Measurements from ENCODE around the gene THADA.

THADA gene

GRCh38 chr2:43420389-43420801 is 175.4 kb downstream of the THADA start:
- DNase-seq = no peak
- intact Hi-C loops (cut with DNase I) = no loop called here

DNA sequence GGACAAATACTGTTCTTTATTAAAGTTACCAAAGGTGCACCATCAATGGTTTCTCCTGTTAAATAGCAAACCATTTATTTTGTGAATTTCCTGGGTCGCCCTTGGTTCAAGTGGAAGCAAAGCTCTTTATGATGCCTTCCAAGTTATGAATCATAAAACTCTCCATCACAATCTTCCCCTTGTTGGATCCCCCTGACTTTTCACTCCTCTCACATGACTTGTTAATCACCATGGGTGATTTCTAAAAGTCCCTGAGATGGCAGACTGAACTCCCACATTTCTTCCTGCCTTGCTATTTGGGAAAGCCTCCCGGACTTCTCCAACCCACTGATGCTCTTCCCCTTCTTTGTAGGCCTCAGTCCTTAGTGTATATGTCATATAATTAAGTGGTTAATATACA is 176.0 kb downstream of the THADA start:
- intact Hi-C loops (cut with DNase I) = no loop called here
- DNase-seq = no peak

- intact Hi-C loops (cut with DNase I) = no loop called here
- no peak for DNase-seq
These were observed 176.6 kb downstream of the THADA start for GRCh38 chr2:43419243-43419642.

DNA sequence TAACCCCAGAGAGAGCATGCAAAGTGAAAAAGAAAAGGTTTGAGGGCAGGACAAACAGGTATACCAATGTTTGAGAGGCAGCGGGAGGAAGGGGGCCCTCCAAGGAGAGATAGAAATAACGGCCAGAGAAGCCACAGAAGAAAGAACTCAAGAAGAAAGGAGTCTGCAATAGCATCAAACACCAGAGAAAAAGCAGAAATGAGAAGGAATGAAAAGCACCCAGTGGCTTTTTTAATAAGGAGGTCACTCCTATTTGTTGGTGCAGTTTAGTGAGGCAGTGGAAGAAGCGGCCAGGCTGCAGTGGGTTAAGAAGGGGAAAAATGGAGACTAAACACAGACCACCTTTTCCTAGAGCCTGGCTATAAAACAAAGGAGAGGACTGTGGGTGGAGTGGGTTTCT is 177.2 kb downstream of the THADA start:
- no peak for DNase-seq
- intact Hi-C loops (cut with DNase I) = no loop called here

DNA sequence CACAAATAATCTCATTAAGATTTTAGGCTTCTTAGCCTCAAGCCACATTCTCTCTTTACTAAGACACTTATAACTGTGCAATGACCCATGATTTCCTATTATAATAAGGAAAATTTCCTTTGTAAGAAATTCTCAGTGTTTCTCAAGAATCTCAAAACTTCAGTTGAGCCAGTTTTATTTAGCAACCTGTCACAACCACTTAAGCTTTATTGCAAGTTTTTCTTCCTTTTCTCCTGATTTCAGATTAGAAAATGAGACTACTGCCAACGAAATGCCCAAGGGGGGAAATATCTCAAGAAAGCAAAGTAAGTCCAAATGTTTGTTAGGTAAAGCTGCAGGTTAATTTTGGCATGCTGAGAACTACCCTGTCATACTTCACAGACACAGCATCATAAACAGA is 178.5 kb downstream of the THADA start:
- no peak for DNase-seq
- intact Hi-C loops (cut with DNase I) = no loop called here

- intact Hi-C loops (cut with DNase I) = no loop called here
- no peak for DNase-seq
These were observed 180.2 kb downstream of the THADA start for GRCh38 chr2:43415592-43415991.

DNA sequence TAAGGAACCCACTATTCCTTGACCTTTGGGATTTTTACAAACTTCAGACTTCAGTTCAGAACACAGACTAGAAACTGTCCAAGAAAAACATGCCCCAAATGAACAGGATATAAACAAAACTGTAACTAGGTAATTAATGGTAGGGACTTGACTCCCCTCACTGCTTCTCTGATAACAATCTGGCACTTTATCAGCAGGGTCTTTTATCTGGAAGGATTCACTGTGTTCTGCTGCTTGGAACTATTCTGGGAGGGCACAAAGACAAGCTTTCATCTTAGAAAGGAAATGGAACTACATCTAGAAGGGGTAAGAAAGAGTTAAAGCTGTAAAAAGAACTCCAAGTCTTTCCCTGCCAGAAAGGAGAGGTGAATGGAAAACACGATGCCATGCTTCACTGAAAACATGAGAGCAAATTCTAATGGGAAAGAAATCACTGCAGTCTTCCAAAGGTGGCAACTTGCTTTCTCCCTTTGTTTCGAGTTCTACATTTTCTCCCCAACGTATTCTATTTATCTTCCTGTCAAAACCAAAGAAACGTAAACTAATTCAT is 181.2 kb downstream of the THADA start:
- intact Hi-C loops (cut with DNase I) = no loop called here

DNA sequence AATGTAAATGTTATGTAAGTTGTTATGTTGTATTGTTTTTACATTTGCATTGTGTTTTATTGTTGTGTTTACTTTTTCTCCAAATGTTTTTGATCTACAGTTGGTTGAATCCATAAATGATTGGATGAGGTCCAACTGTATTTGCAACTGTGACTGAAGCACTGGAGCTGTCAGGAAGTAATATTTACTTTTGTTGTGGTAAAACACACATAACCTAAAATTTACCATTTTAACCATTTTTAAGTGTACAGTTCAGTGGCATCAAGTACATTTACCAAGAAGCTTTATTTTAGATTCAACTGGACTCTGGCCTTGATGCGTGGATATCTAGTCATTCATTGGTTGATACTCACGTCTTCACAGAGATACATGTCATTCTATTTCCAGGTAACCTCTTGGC is 181.8 kb downstream of the THADA start:
- no peak for DNase-seq
- intact Hi-C loops (cut with DNase I) = no loop called here

More for the DNA sequence above, 181.2 kb downstream of the THADA start:
- no peak for DNase-seq

- no peak for DNase-seq
- intact Hi-C loops (cut with DNase I) = no loop called here
These were observed 183.6 kb downstream of the THADA start for GRCh38 chr2:43412114-43412753.

DNA sequence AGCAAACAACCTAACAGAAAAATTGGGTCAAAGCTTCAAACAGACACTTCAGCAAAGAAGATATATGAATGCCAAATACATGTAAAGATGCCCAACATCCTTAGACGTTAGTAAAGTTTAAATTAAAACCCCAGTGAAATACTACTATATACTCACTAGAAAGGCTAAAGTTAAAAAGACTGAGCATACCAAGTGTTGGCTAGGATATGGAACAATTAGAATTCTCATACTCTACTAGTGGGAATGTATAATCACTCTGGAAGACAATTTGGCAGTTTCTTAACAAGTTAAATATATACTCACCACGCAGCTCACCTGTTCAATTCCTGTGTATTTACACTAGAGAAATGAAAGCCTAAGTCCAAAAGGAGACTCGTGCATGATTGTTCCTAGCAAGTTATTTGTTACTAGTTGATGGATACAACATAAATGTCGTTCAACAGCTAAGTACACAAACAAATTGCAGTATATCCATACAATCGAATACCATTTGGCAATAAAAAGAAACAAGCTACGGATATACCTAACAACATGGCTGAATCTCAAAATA is 185.7 kb downstream of the THADA start:
- DNase-seq = no peak
- intact Hi-C loops (cut with DNase I) = no loop called here

DNA sequence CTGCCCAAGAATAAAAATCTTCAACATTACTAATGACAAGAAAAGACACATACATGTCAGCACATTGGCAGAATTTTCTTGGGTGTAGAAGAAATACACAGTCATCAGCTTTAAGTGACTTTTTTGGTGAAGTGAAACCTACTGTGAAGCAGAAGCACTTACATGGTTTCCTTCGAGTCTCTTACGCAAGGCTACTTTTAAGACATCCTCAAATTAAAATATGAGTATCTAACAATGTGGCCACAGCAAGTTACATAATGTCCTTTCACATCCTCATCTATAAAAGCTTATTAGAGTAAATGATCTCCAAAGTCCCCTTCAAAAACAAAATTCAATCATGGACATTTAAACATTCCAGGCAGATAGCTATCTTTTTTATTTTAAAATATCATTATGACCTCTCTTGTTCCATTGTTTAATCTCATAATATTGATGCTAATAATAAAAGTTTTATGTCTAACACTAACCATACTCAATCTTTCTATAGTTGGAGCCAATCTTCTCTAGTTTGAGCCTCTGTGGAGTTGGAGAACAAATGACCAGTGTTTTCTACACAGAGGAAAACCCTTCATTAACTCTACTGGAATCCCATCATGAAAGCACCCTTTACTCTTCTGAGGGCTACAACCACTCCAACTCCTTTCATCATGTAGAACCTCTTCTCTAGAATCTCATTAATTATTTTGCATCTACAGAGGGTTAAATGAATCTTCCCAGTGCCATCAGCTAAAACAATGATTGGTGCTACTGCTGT is 187.3 kb downstream of the THADA start:
- intact Hi-C loops (cut with DNase I) = no loop called here

DNA sequence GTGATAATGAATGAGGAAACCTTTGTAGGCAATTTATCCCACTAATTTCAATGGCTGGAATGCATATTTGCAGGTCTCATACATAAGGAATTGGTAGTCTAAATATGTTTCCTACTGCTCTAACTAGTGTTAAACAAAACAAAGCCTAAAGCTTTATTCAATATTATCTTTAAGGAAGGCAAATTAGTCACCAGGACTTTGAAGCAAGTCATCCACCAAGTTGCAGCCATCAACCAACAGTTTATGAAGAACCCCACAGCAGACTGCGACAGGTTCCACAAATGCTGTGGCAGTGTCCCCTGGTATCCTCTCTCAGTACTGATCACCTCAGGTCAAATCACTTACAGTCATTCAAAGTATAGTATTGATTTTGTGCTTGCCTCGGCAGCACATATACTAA is 187.9 kb downstream of the THADA start:
- intact Hi-C loops (cut with DNase I) = no loop called here
- DNase-seq = no peak

More for the DNA sequence above, 187.3 kb downstream of the THADA start:
- DNase-seq = no peak

GRCh38 chr2:43406651-43407279 is 189.1 kb downstream of the THADA start:
- DNase-seq = no peak
- intact Hi-C loops (cut with DNase I) = no loop called here

- intact Hi-C loops (cut with DNase I) = no loop called here
- no peak for DNase-seq
These were observed 190.0 kb downstream of the THADA start for GRCh38 chr2:43405829-43406228.

DNA sequence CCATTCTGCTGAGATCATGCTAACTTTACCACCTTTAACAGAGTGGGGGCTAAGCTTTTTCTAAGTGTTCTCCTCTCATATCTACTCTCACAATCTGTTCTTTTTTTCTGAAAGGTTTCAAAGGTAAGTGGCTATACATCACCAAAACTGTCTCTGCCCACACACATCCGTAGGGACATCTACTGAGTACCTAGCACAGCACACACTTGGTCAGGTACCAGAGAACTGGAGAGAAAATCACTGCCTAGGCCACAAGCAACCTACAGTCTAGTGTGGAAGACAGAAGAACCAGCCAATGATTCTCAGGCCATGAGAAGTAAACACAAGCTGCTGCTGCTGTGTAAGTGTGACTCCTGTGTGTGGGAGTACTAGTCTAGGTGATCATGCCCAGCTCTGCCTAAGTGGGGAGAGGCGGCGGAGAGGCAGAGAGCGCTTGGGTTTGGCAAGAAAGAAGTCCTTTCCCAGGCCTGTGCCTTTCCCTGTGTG is 193.3 kb downstream of the THADA start:
- DNase-seq = peak in 8 of 10 donors; percentile 21 to 92 (median 50)
- intact Hi-C loops (cut with DNase I) = no loop called here

DNA sequence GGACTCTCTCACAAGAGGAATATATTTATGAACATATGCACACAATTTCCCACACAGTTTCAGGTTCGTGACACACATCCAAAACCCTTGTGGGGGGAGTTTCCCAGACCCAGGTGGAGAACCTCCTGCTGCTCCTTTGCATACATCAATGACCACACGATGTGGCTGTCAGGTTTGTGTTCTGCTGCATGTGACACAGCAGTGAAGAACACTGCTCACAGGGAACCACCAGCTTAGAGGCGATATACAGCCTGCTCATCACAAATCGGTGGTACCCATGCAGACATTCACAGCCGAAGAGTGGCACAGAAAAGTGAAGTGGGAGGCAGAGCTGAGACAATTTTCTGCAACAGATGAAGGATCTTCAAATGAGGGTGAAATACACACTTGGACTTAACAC is 193.8 kb downstream of the THADA start:
- DNase-seq = no peak
- intact Hi-C loops (cut with DNase I) = no loop called here

DNA sequence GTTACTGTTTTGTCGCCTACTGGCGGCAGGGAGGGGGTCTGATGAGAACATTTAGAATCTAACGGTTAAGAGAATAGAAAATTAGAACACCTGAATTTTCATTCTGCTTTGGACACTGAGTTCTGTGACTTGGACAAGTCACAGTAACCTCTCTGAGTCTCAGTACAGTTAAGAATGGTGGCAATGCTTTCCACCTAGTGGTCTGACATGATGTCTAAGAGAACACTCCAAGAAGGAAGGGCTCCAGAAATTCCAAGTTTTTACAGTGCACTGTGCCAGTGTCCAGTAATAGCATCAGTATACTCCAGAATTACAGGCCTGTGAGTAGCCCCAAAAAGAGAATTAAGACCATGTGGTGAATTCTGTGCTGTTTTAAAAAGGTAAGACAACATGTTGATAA is 195.3 kb downstream of the THADA start:
- intact Hi-C loops (cut with DNase I) = no loop called here
- no peak for DNase-seq

DNA sequence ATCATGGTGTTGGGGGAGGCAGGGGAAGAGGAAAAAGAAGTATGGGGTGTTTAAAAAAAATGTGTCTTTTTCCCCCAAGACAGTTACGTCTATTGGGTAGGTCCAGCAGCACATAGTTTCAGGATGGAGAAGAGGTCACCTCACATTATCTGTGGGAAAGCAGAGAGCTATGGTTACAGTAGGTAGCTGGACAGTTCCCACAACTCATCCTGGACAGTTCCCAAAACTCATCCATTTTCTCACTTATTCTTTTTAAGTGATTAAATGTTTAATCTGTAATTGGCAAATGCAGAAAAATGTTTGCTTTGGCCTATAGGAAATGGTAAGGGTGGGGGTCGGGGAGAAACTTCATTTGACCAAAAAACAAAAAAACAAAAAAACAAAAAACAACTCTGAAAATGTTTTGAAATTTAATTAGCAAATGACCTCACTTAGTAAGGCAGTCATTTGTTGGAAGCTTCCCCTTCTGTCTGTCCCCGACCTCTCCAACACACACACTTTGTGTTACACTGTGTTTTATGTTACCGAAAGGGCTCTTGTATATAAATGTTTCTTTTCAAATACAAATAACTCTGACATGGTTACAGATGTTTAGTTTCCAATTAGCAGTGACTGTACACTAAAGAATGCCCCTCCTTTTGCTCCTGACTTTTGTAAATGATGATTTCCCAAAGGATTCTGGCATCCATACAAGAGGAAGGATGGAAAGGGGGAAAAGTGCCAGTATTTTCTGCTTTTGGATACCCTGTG is 196.1 kb downstream of the THADA start:
- intact Hi-C loops (cut with DNase I) = no loop called here
- no peak for DNase-seq

DNA sequence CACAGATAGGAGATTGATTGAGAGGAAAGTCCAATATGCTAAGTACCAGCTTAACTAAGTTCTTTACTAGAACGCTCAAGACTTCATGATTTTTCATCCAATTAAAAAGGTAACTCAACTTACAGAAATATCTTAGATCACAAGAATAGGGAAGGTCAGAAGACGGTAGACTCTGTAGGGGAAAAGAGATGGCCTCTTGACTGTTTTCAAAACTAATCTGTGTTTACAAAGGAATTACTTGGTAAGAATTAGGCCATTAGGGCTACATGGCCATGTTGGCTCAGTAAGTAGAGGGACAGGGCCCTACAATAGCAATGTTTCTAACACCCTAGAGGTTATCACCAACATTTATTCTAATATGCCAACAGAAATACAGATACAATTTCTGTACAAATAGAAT is 196.7 kb downstream of the THADA start:
- intact Hi-C loops (cut with DNase I) = no loop called here
- DNase-seq = no peak

DNA sequence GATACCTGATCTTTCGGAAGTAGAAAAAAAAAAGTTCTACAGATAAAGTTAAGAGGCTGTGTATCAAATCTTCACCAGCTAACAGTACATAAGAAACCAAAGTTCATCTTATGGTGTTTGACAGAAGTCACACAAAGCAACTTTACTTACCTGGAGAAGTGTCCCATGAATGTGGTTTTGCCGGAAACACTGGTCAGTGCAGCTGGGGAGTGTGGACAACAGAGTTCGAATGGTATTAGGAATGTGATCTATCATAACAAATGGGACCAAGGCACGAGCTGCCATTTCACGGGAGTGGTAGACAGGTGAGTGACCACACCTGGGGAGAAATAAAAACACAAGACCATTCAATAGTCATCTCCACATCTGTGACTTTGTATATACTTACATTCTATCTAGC is 198.0 kb downstream of the THADA start:
- intact Hi-C loops (cut with DNase I) = no loop called here
- no peak for DNase-seq
